ENCODE data around the gene FLACC1. TPM values are rescaled to one million over a fixed set of nuclear protein-coding genes. Genes with fewer than 3 reads are reported as not detected.
A peak's percentile ranks its signal among the peaks of the same experiment; 100 is the strongest.

FLACC1 gene
- total RNA-seq, 1 experiment from 2014 or later: 1.1 TPM

DNA sequence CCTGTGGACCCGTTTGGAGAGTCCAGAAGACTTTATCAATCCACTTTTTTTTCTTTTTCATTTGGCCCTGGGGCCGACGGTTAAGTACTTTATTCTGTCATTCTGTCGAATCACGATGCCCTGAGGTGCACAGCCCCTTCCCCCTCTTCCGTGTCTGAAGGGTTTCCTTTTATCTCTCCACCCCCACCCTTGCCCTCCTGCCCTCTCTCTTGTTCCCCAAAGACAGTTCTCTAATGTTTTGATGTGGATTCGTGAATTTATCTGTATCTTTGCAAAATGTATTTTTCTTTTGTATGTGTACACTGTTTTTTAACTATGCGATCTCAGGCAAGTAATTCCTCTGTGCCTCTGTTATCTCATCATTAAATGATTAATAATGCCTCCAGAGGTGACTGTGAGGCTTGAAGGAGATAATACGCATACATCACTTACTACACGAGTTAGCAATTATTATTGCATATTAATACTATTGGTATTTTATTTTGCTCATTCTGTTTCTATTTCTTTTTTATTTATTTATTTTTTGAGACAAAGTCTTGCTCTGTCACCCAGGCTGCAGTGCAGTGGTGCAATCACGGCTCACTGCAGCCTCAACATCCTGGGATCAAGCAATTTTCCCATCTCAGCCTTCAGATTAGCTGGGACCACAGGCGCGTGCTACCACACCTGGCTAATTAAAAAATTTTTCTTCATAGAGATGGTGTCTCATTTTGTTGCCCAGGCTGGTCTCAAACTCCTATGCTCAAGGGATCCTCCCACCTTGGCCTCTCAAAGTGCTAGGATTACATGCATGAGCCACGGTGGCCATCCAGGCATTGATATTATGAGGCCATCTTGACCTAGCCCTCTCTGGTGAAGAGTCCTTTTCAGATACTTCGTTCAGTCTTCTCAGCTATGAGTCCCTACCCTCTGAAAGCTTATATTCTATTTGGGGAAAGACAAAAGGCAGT lies 98.2 kb downstream of the FLACC1 start:
- intact Hi-C loops (cut with micrococcal nuclease): loop anchor here (1.0 kb wide), 3 partner anchors 23 to 192 kb away; partner anchors contain the start of genes STRADB and TRAK2
- Mint-ChIP-seq H3K4me1 (ENCODE audit: insufficient read depth, unreplicated experiment) (peaks cover 26% of the 10 kb centered on the region), H3K9me3 (ENCODE audit: unreplicated experiment) (no peaks in the 10 kb centered on the region), H3K27ac (ENCODE audit: low read depth, unreplicated experiment) (peak overlapping the region; percentile 99), H3K27me3 (ENCODE audit: insufficient read depth, unreplicated experiment) (no peaks in the 10 kb centered on the region), H3K4me3 (ENCODE audit: unreplicated experiment) (peak overlapping the region; percentile 95), H3K36me3 (ENCODE audit: insufficient read depth, unreplicated experiment) (no peaks in the 10 kb centered on the region)
- ChIA-PET POLR2A (interaction anchor here (0.6 to 4.1 kb wide), 10 partner anchors 23 to 352 kb away, joined by 3 to 28 read pairs (median 3); partner anchors contain the start of genes HYCC2, STRADB and TRAK2), CTCF (interaction anchor here (0.6 to 2.2 kb wide), 3 partner anchors 24 to 660 kb away, joined by 3 to 12 read pairs (median 3); no protein-coding TSS in a partner anchor)
- no TSS peak for BruUV-seq (replicated peaks)
- TF ChIP-seq, protein P1, sequence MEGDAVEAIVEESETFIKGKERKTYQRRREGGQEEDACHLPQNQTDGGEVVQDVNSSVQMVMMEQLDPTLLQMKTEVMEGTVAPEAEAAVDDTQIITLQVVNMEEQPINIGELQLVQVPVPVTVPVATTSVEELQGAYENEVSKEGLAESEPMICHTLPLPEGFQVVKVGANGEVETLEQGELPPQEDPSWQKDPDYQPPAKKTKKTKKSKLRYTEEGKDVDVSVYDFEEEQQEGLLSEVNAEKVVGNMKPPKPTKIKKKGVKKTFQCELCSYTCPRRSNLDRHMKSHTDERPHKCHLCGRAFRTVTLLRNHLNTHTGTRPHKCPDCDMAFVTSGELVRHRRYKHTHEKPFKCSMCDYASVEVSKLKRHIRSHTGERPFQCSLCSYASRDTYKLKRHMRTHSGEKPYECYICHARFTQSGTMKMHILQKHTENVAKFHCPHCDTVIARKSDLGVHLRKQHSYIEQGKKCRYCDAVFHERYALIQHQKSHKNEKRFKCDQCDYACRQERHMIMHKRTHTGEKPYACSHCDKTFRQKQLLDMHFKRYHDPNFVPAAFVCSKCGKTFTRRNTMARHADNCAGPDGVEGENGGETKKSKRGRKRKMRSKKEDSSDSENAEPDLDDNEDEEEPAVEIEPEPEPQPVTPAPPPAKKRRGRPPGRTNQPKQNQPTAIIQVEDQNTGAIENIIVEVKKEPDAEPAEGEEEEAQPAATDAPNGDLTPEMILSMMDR (IDR thresholded peaks at IDR 0.05; ENCODE audit: unreplicated experiment): no peak
- no peak for DNase-seq (ENCODE audit: unreplicated experiment)

GRCh38 chr2:201257956-201258665 lies 99.0 kb downstream of the FLACC1 start:
- H3K27ac Mint-ChIP-seq (ENCODE audit: low read depth, unreplicated experiment): peak overlapping the region; percentile 99
- no peaks in the 10 kb centered on the region for H3K36me3 Mint-ChIP-seq (ENCODE audit: insufficient read depth, unreplicated experiment)
- POLR2A ChIA-PET: interaction anchor here (0.6 to 4.1 kb wide), 9 partner anchors 21 to 351 kb away, joined by 3 to 28 read pairs (median 4); partner anchors contain the start of genes HYCC2, STRADB and TRAK2
- peak overlapping the region; percentile 95 for H3K4me3 Mint-ChIP-seq (ENCODE audit: unreplicated experiment)
- TF ChIP-seq, protein P1 (IDR thresholded peaks at IDR 0.05; ENCODE audit: unreplicated experiment): no peak
- H3K27me3 Mint-ChIP-seq (ENCODE audit: insufficient read depth, unreplicated experiment): no peaks in the 10 kb centered on the region
- no peaks in the 10 kb centered on the region for H3K9me3 Mint-ChIP-seq (ENCODE audit: unreplicated experiment)
- intact Hi-C loops (cut with micrococcal nuclease): loop anchor here (1.0 kb wide), 3 partner anchors 22 to 193 kb away; partner anchors contain the start of genes STRADB and TRAK2
- BruUV-seq (replicated peaks): TSS peak; percentile 92
- CTCF ChIA-PET: interaction anchor here (0.7 to 1.0 kb wide), 3 partner anchors 21 to 231 kb away, joined by 3 to 7 read pairs (median 3); no protein-coding TSS in a partner anchor
- DNase-seq (ENCODE audit: unreplicated experiment): peak; percentile 98
- H3K4me1 Mint-ChIP-seq (ENCODE audit: insufficient read depth, unreplicated experiment): peaks cover 20% of the 10 kb centered on the region

DNA sequence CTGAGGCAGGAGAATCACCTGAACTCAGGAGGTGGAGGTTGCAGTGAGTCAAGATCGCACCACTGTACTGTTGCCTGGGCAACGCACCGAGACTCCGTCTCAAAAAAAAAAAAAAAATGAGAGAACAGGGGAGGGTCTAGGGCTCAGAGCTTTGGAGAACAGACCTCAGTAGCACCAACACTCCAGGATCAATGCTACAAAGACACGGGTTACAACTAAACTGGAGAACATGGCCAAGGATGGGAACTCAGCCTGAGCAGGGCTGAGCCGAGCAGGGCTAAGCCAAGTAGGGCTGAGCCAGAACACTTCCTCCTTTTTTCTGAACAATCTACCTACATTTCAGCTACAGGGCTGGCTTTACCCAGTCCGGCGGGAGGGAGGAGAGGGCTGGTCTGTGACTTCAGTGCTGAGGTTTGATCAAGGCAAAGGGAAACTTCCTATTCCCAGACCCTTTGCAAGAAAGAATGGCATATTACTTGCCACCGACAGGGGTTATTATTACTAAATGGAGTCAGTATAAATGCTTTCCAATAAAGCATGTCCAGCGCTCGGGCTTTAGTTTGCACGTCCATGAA lies 99.7 kb downstream of the FLACC1 start:
- H3K36me3 Mint-ChIP-seq (ENCODE audit: insufficient read depth, unreplicated experiment): no peaks in the 10 kb centered on the region
- H3K27ac Mint-ChIP-seq (ENCODE audit: low read depth, unreplicated experiment): peak overlapping the region; percentile 99
- intact Hi-C loops (cut with micrococcal nuclease): no loop called here
- H3K9me3 Mint-ChIP-seq (ENCODE audit: unreplicated experiment): no peaks in the 10 kb centered on the region
- DNase-seq (ENCODE audit: unreplicated experiment): no peak
- no peaks in the 10 kb centered on the region for H3K27me3 Mint-ChIP-seq (ENCODE audit: insufficient read depth, unreplicated experiment)
- TF ChIP-seq, protein P1 (IDR thresholded peaks at IDR 0.05; ENCODE audit: unreplicated experiment): no peak
- peaks cover 16% of the 10 kb centered on the region for H3K4me1 Mint-ChIP-seq (ENCODE audit: insufficient read depth, unreplicated experiment)
- BruUV-seq (replicated peaks): no TSS peak
- POLR2A ChIA-PET: interaction anchor here (0.6 to 4.1 kb wide), 7 partner anchors 20 to 522 kb away, joined by 3 to 28 read pairs (median 5); partner anchors contain the start of genes STRADB and TRAK2
- CTCF ChIA-PET: interaction anchor here (0.6 to 1.5 kb wide), 4 partner anchors 18 to 232 kb away, joined by 3 to 7 read pairs (median 4); no protein-coding TSS in a partner anchor
- peak overlapping the region; percentile 95 for H3K4me3 Mint-ChIP-seq (ENCODE audit: unreplicated experiment)

All from MCF 10A (cell line).